Umbilical cord (tissue), 1 donor: ENCODE measurements around the gene TPPP. TPM values are rescaled to one million over a fixed set of nuclear protein-coding genes. Genes with fewer than 3 reads are reported as not detected.

ENCODE experiments used
- total RNA-seq: library from RNA; depleted of rRNA; stranded (reverse); fragments of >200 nt; gene quantifications from one replicate; pipeline ENCODE4 v1.2.3, GENCODE V29; 2014; ENCODE audit warnings: low replicate concordance; ENCODE audit not compliant: insufficient read depth

Gene TPPP
- total RNA-seq, 1 donor from 2014 or later: 1.9 TPM

Other genes starting within 250 kb of the TPPP start
- 2.4 TPM for gene SLC9A3, start 168.9 kb downstream of the TPPP start, total RNA-seq
- 0.72 TPM for gene CEP72, start 81.0 kb downstream of the TPPP start, total RNA-seq
- gene ZDHHC11B, start 91.4 kb upstream of the TPPP start, total RNA-seq: 4.3 TPM
- gene ZDHHC11, start 157.6 kb upstream of the TPPP start, total RNA-seq: not detected
- gene BRD9, start 199.4 kb upstream of the TPPP start, total RNA-seq: 29.6 TPM
- 2.9 TPM for gene TRIP13, start 199.5 kb upstream of the TPPP start, total RNA-seq